ENCODE data around the gene SIVA1. TPM values are rescaled to one million over a fixed set of nuclear protein-coding genes. Genes with fewer than 3 reads are reported as not detected.

Gene SIVA1
- total RNA-seq, 1 donor, result 67.8 TPM

DNA sequence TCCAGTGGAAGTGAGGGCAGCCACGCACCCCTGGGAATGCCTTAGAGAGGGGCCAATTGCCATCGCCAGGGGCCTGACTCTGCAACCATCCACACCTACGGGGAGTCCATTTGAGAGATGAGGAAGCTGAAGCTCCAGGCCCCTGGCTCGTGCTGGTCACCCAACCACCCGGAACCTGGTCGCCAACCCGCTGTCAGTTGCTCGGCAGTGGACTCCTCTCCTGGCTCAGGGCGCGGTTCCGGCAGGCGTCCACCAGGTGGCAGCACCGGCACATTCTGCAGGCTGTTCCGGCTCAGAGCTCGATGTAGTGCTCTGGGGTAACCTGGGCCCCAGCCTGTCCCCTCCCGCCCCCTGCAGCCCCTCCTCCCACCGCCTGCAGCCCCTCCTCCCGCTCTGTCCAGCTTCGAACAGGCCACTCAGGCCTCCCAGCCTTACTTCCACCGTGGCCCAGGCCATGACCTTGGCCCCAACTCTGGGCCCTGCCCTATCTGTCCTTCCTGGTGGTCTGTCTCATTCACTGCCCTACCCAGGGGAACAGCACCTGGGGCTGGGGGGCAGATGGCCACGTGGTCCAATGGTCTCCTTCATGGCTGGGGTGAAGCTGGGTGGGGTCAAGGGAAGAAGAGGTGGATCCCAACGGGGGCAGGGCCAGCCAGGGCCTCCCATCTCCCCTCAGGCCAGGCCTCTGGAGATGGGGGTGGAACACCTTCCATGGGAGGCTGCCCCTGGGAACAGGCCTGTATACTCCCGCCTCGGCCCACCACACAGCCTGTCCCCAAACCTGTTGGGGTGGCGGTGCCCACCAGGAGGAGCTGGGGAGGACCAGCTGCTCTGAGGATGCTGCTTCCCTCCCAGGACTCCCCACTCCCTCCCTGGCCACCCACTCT, 15.7 kb downstream of the SIVA1 start:
- TF ChIP-seq, protein P1, sequence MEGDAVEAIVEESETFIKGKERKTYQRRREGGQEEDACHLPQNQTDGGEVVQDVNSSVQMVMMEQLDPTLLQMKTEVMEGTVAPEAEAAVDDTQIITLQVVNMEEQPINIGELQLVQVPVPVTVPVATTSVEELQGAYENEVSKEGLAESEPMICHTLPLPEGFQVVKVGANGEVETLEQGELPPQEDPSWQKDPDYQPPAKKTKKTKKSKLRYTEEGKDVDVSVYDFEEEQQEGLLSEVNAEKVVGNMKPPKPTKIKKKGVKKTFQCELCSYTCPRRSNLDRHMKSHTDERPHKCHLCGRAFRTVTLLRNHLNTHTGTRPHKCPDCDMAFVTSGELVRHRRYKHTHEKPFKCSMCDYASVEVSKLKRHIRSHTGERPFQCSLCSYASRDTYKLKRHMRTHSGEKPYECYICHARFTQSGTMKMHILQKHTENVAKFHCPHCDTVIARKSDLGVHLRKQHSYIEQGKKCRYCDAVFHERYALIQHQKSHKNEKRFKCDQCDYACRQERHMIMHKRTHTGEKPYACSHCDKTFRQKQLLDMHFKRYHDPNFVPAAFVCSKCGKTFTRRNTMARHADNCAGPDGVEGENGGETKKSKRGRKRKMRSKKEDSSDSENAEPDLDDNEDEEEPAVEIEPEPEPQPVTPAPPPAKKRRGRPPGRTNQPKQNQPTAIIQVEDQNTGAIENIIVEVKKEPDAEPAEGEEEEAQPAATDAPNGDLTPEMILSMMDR (IDR thresholded peaks at IDR 0.05; ENCODE audit: insufficient read depth, low read depth, low read length), result peak; percentile 76
- no peak overlapping the region for H3K4me3 ChIP-seq (ENCODE audit: low read depth, low read length)
- peak; percentile 81 for DNase-seq (ENCODE audit: low read depth)

DNA sequence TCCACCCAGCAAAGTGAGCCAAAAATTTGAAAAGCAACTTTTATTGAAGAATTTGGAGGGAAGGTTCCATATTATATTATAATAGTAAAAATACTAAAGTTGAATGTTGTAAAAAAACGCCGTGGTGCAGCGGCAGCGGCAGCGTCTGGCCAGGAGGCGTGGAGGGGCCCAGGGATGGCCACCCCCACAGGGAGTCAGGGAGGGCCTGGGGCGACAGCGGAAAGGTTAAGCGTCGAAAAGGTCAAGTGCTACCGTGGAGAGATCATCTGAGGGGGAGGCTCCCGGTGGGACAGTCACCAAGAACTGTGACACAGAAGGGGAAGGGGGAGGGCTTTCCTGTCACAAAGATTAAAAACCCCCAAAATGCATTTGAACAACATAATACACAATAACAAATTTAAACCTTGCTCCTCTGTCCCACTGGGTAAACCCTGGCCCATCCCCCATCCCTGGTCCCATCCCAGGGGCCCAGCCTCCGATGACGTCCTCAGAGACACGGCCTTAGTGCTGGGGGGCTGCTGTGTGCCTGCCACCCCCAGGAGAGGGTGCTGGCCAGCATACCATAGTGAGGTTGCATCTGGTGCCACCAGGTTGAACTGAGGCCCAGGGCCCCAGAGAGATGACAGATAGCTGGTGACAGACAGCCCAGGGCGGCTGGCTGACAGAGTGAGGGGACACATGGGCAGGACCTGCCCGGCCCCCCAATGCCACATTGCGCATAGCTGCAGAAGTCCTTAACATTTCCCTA, 16.6 kb downstream of the SIVA1 start:
- no peak for DNase-seq (ENCODE audit: low read depth)
- H3K4me3 ChIP-seq (ENCODE audit: low read depth, low read length), result no peak overlapping the region
- TF ChIP-seq, protein P1 (IDR thresholded peaks at IDR 0.05; ENCODE audit: insufficient read depth, low read depth, low read length), result no peak

DNA sequence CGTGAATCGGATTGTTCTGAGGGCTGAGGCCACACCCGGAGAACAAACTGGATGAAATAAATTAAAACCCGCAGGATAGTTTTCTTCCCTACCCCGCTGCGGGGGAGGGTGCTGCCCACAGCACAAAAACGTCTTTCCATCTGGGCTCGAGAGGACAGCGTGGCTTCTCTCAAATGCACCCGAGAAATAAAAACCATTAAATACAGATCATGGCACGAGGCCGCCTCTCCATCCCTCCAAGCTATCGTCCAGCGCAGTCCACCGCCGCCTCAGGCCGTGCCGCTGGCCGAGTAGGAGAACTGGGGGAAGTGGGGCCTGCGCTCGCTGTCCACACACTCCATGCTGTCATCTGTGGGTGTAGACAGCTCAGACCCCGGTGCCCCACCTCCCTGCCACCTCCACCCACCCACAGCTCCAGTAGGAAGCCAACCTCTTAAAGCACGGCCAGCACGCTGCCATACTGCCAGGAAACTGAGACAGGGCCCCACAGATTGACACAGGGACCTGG, 17.2 kb downstream of the SIVA1 start:
- DNase-seq (ENCODE audit: low read depth), result no peak
- no peak overlapping the region for H3K4me3 ChIP-seq (ENCODE audit: low read depth, low read length)

DNA sequence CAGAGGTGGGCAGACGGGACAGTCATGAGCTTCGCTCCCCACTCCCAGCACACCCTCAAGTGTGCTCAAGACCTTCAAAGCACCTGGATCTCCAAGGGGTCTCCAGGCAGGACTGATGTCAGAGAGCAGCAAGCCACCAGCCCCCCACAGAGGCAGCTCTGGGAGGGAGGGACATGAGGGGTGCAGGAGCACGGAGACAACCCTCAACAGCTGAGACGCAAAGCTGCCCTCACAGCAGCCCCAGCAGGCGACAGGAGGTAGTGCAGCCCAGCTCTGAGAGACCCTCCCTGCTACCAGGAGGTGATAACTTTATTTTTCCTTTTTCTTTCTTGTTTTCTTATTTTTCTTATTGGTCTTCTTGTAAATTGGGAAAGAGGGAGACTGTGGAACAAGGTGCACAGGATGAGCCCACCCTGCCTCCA, 17.9 kb downstream of the SIVA1 start:
- no peak for DNase-seq (ENCODE audit: low read depth)

More for the DNA sequence above, 17.2 kb downstream of the SIVA1 start:
- TF ChIP-seq, protein P1 (IDR thresholded peaks at IDR 0.05; ENCODE audit: insufficient read depth, low read depth, low read length), result no peak

DNA sequence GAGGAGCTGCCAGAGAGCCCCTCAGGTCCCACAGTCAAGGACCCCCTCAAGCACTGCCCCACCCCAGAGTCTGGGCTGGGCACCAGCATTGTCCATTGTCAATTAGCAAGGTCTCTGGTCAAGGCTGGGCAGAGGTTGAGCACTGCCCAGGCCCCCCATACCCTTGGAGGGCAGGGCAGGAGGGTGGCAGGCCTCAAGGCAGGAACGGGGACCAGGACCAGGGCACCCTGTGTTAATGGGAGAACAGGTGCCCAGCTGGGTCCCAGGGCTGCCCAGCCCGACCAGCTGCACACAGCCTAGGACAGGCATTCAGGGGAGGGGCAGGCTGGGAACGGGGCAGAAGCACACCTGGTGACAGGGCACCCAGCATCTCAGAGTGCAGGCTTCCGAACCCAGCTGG, 18.4 kb downstream of the SIVA1 start:
- no peak overlapping the region for H3K4me3 ChIP-seq (ENCODE audit: low read depth, low read length)
- DNase-seq (ENCODE audit: low read depth), result no peak
- TF ChIP-seq, protein P1 (IDR thresholded peaks at IDR 0.05; ENCODE audit: insufficient read depth, low read depth, low read length), result no peak

More for the DNA sequence above, 17.9 kb downstream of the SIVA1 start:
- TF ChIP-seq, protein P1 (IDR thresholded peaks at IDR 0.05; ENCODE audit: insufficient read depth, low read depth, low read length), result peak; percentile 55
- H3K4me3 ChIP-seq (ENCODE audit: low read depth, low read length), result no peak overlapping the region

DNA sequence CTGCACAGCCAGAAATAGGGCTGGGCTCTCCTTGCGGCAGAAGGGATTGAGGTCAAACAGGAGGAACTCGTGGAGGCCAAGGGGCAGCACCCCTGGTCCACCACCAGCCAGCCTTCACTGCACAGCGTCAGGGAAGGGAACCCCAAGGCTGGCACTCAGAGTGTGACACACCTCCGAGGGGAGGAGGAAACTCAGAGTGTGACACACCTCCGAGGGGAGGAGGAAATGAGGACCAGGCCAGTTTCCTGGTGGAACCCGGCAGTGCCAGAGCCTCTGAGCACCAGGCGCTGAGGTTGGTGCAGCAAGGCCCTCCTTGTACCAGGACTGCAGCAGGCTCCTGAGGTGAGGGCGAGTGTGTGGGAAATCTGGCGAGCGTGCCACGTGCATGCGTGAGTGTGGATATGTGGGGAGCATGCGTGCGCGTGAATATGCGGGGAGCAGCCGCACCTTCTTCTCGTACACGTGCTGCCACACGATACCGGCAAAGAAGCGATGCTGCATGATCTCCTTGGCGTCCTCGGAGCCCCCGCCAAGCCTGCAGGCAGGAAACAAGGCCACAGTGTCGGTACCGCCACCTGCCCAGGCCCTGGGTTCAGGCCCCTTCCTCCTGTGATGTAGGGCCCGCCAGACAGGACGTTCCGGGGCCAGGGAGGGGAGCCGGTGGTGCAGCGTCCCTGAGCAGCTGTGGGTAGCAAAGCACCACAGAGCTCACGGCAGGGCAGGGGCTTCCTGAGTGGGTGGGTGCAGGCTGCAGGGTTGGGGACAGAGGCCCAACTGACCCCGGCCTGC, 19.2 kb downstream of the SIVA1 start:
- H3K4me3 ChIP-seq (ENCODE audit: low read depth, low read length), result no peak overlapping the region
- no peak for DNase-seq (ENCODE audit: low read depth)
- TF ChIP-seq, protein P1 (IDR thresholded peaks at IDR 0.05; ENCODE audit: insufficient read depth, low read depth, low read length), result no peak
